ENCODE measurements around the gene CYP20A1. TPM values are rescaled to one million over a fixed set of nuclear protein-coding genes. Genes with fewer than 3 reads are reported as not detected.
"Not testable (repeated sequence)": the region's sequence is repeated elsewhere in the genome, so short reads cannot be mapped to it uniquely, and the experiment has no call there.

Gene CYP20A1
- total RNA-seq, 1 experiment from 2014 or later: 19.8 TPM

- in situ Hi-C loops (cut with HindIII; ENCODE audit: low pct_unique_long_range_greater_than_20kb, low sequenced_read_pairs); intact Hi-C loops (cut with micrococcal nuclease; ENCODE audit: unreplicated experiment); BruUV-seq (replicated peaks); H3K9me3 ChIP-seq (ENCODE audit: control insufficient read depth, insufficient read depth, low read depth, low read length); H3K4me1 ChIP-seq (ENCODE audit: control insufficient read depth, insufficient read depth, low read length); DNase-seq (ENCODE audit: low read depth, low spot score); H3K27ac ChIP-seq (ENCODE audit: low read length); H3K27me3 ChIP-seq (ENCODE audit: control insufficient read depth, insufficient read depth, low read length); H3K4me3 ChIP-seq (ENCODE audit: low read depth in 2 of 2, low read length in 2 of 2); ATAC-seq; POLR2A ChIA-PET; H3K36me3 ChIP-seq (ENCODE audit: control insufficient read depth, insufficient read depth, low read length): not testable (repeated sequence)
- CTCF ChIA-PET: interaction anchor here (0.6 kb wide), 1 partner anchor 16 kb away, joined by 9 read pairs; no protein-coding TSS in a partner anchor
These were observed 63.8 kb downstream of the CYP20A1 start for GRCh38 chr2:203302586-203302985.

DNA sequence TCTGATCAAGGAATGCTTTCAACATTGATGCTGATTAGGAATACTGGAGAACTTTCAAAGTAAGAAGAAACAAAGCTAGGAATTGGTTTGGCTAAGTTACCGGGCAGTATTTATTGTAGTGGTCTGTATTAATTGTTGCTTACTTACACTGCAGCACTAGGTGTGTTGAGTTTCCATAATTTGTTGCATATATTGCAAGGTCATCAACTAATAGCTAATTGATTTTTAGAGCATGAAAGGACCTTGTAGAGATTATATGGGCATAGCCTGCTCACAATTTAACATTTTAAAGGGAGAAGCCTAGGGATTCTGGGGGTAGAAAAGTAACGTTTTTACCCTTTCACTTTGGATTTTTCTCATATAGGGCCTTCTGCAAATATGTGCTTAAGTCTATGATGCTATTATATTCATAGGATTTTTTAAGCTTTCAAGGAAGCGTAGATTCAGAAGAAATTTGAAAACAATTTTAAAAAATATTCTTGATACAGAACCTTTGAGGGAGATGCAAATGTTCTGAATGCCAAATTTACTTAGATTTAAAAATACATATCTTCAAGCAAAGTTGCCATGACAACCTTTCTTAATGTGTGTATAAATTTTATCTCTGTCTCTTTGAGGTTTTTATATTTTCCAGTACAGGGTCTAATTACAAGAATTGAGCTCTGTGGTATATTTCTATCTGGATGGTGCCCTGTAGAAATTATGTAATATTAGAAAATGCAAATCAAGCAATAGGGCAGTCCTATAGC, 72.0 kb downstream of the CYP20A1 start:
- intact Hi-C loops (cut with micrococcal nuclease; ENCODE audit: unreplicated experiment): no loop called here
- in situ Hi-C loops (cut with HindIII; ENCODE audit: low pct_unique_long_range_greater_than_20kb, low sequenced_read_pairs): no loop called here
- no TSS peak for BruUV-seq (replicated peaks)
- Histone ChIP-seq H3K36me3 (ENCODE audit: control insufficient read depth, insufficient read depth, low read length) (no peaks in the 10 kb centered on the region), H3K4me3 (ENCODE audit: low read depth in 2 of 2, low read length in 2 of 2) (no peak overlapping the region), H3K9me3 (ENCODE audit: control insufficient read depth, insufficient read depth, low read depth, low read length) (no peaks in the 10 kb centered on the region), H3K27ac (ENCODE audit: low read length) (no peak overlapping the region), H3K27me3 (ENCODE audit: control insufficient read depth, insufficient read depth, low read length) (no peaks in the 10 kb centered on the region), H3K4me1 (ENCODE audit: control insufficient read depth, insufficient read depth, low read length) (no peaks in the 10 kb centered on the region)
- CTCF ChIA-PET: no interaction called here
- DNase-seq (ENCODE audit: low read depth, low spot score) (no peak), ATAC-seq (no peak)
- TF ChIP-seq TCF7L2 (IDR thresholded peaks at IDR 0.05; ENCODE audit: low read depth, low read length): no peak
- POLR2A ChIA-PET: no interaction called here

- ATAC-seq (no peak), DNase-seq (ENCODE audit: low read depth, low spot score) (no peak)
- Histone ChIP-seq H3K27ac (ENCODE audit: low read length) (no peak overlapping the region; the same call in 1 of the 2 replicates), H3K4me3 (ENCODE audit: low read depth in 2 of 2, low read length in 2 of 2) (no peak overlapping the region), H3K36me3 (ENCODE audit: control insufficient read depth, insufficient read depth, low read length) (no peaks in the 10 kb centered on the region; the same call in 1 of the 2 replicates), H3K27me3 (ENCODE audit: control insufficient read depth, insufficient read depth, low read length) (no peaks in the 10 kb centered on the region), H3K4me1 (ENCODE audit: control insufficient read depth, insufficient read depth, low read length) (peaks cover 11% of the 10 kb centered on the region), H3K9me3 (ENCODE audit: control insufficient read depth, insufficient read depth, low read depth, low read length) (no peaks in the 10 kb centered on the region)
- BruUV-seq (replicated peaks): no TSS peak
- TF ChIP-seq TCF7L2 (IDR thresholded peaks at IDR 0.05; ENCODE audit: low read depth, low read length) (no peak), SIN3A (IDR thresholded peaks at IDR 0.05; ENCODE audit: borderline replicate concordance, insufficient read depth, low read depth, low read length) (no peak), POLR2AphosphoS5 (IDR thresholded peaks at IDR 0.05; ENCODE audit: low read depth, low read length) (no peak), REST (IDR thresholded peaks at IDR 0.05; ENCODE audit: insufficient read depth in 1 of 2, low read depth in 2 of 2, low read length in 1 of 2) (no peak)
- TF ChIP-seq, protein P1, sequence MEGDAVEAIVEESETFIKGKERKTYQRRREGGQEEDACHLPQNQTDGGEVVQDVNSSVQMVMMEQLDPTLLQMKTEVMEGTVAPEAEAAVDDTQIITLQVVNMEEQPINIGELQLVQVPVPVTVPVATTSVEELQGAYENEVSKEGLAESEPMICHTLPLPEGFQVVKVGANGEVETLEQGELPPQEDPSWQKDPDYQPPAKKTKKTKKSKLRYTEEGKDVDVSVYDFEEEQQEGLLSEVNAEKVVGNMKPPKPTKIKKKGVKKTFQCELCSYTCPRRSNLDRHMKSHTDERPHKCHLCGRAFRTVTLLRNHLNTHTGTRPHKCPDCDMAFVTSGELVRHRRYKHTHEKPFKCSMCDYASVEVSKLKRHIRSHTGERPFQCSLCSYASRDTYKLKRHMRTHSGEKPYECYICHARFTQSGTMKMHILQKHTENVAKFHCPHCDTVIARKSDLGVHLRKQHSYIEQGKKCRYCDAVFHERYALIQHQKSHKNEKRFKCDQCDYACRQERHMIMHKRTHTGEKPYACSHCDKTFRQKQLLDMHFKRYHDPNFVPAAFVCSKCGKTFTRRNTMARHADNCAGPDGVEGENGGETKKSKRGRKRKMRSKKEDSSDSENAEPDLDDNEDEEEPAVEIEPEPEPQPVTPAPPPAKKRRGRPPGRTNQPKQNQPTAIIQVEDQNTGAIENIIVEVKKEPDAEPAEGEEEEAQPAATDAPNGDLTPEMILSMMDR (IDR thresholded peaks at IDR 0.05): no peak
- ChIA-PET POLR2A (no interaction called here), CTCF (interaction anchor here (0.6 kb wide), 1 partner anchor 65 kb away, joined by 3 read pairs; no protein-coding TSS in a partner anchor)
- intact Hi-C loops (cut with micrococcal nuclease; ENCODE audit: unreplicated experiment) (no loop called here), in situ Hi-C loops (cut with HindIII; ENCODE audit: low pct_unique_long_range_greater_than_20kb, low sequenced_read_pairs) (no loop called here)
These were observed 87.5 kb downstream of the CYP20A1 start for GRCh38 chr2:203326356-203326755.
